Placental pericyte (primary cell): ENCODE results near the gene KRTDAP. TPM values are rescaled to one million over a fixed set of nuclear protein-coding genes. Genes with fewer than 3 reads are reported as not detected.

ENCODE experiments used
- total RNA-seq: library from RNA; depleted of rRNA; stranded (reverse); fragments of >200 nt; gene quantifications from 2 replicates; pipeline ENCODE4 v1.2.3, GENCODE V29; 2012

Gene KRTDAP
- not detected in 2 replicates for total RNA-seq

GRCh38 chr19:35490364-35490763, at the start of gene KRTDAP:
Gene KRTDAP (minus strand): TSS chr19:35490464. CDS start chr19:35490442, 22 bp downstream.

GRCh38 chr19:35533201-35533821, 43.0 kb upstream of the KRTDAP start, which contains the start of gene GAPDHS:
Gene GAPDHS (plus strand): TSS chr19:35533456. CDS start chr19:35533528, 72 bp downstream.

GRCh38 chr19:35528218-35529038, 38.2 kb upstream of the KRTDAP start, which contains the start of gene SBSN:
Gene SBSN (minus strand): TSS chr19:35528311. CDS start chr19:35528281, 30 bp downstream.

GRCh38 chr19:35513628-35514281, 23.5 kb upstream of the KRTDAP start, which contains the start of gene DMKN:
Gene DMKN (minus strand): TSS chr19:35513649. CDS start chr19:35513475, 174 bp downstream.

GRCh38 chr19:35447606-35448469, 42.4 kb downstream of the KRTDAP start, which contains the start of gene FFAR2:
Gene FFAR2 (plus strand): TSS chr19:35448257. CDS start chr19:35449715, 1,458 bp downstream.

Other genes starting within 250 kb of the KRTDAP start
- gene LSR, start 241.5 kb downstream of the KRTDAP start, total RNA-seq = 0.22 and 1.9 TPM in 2 replicates
- 75.9 and 81.4 TPM in 2 replicates for gene USF2, start 221.5 kb downstream of the KRTDAP start, total RNA-seq
- gene HAMP, start 207.9 kb downstream of the KRTDAP start, total RNA-seq = under 0.01 TPM in 1 of 2 replicates, not detected in the other
- gene MAG, start 198.3 kb downstream of the KRTDAP start, total RNA-seq = 0.43 TPM in 1 of 2 replicates, not detected in the other
- gene CD22, start 161.3 kb downstream of the KRTDAP start, total RNA-seq = 1.7 TPM in 1 of 2 replicates, not detected in the other
- gene FFAR1, start 142.6 kb downstream of the KRTDAP start, total RNA-seq = not detected in 2 replicates
- gene FFAR3, start 132.0 kb downstream of the KRTDAP start, total RNA-seq = not detected in 2 replicates
- not detected in 2 replicates for gene GPR42, start 119.4 kb downstream of the KRTDAP start, total RNA-seq
- gene FFAR2, start 42.2 kb downstream of the KRTDAP start, total RNA-seq = not detected in 2 replicates
- gene DMKN, start 23.2 kb upstream of the KRTDAP start, total RNA-seq = 0.14 and 0.22 TPM in 2 replicates
- gene SBSN, start 37.8 kb upstream of the KRTDAP start, total RNA-seq = 0.14 TPM in 1 of 2 replicates, not detected in the other
- not detected in 2 replicates for gene GAPDHS, start 43.0 kb upstream of the KRTDAP start, total RNA-seq
- 64.1 and 66.6 TPM in 2 replicates for gene TMEM147, start 55.2 kb upstream of the KRTDAP start, total RNA-seq
- gene ATP4A, start 73.2 kb upstream of the KRTDAP start, total RNA-seq = not detected in 2 replicates
- gene PMIS2, start 95.7 kb upstream of the KRTDAP start, total RNA-seq = not detected in 2 replicates
- gene HAUS5, start 122.3 kb upstream of the KRTDAP start, total RNA-seq = 2.2 and 14.2 TPM in 2 replicates
- gene RBM42, start 138.6 kb upstream of the KRTDAP start, total RNA-seq = 74.6 and 76.2 TPM in 2 replicates
- gene ETV2, start 151.3 kb upstream of the KRTDAP start, total RNA-seq = 0.29 TPM in 1 of 2 replicates, not detected in the other
- 212 and 274 TPM in 2 replicates for gene COX6B1, start 157.9 kb upstream of the KRTDAP start, total RNA-seq
- gene UPK1A, start 176.1 kb upstream of the KRTDAP start, total RNA-seq = not detected in 2 replicates
- not detected in 2 replicates for gene ZBTB32, start 214.1 kb upstream of the KRTDAP start, total RNA-seq
- 10.0 and 14.7 TPM in 2 replicates for gene KMT2B, start 227.5 kb upstream of the KRTDAP start, total RNA-seq